ENCODE measurements around the gene PXK. TPM values are rescaled to one million over a fixed set of nuclear protein-coding genes. Genes with fewer than 3 reads are reported as not detected.

The PXK gene
- polyA plus RNA-seq, 3 donors: 31.5 to 54.0 (median 52.9) TPM

DNA sequence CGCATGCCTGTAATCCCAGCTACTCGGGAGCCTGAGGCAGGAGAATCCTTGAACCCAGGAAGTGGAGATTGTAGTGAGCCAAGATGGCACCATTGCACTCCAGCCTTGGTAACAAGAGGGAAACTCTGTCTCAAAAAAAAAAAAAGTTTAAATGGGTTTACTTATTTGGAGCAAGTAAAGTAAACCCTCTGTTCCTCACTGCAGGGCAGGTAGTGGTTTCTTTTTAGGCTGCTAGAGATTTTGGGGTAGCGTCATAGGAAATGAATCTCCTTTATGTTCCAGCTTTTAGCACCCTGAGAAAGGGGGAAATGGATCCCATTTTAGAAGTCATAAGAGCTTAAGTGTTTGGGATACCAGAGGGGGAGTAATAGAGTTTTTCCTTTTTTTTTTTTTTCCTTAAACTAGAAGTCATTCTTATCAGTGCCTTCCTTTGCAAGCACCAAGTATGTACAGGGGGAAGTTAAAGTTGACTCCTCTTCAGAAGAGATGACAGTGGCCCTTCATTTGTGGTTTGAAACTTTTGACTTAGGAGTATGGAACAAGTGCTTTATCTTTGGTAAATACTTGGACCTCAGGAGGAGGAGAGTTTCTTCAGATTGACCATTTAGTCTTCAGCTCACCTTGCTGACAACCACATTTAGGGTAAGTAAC is 8.0 kb downstream of the PXK start:
- peaks cover 98% of the 10 kb centered on the region for H3K79me2 ChIP-seq (ENCODE audit: insufficient read depth, low read length)
- Mint-ChIP-seq H3K36me3 (peaks cover 36 to 51% of the 10 kb centered on the region in 2 donors), H3K27ac (peak overlapping the region in 6 of 7 donors; percentile 6 to 71 (median 52)), H3K9me3 (no peaks in the 10 kb centered on the region), H3K4me1 (peaks cover 37% of the 10 kb centered on the region), H3K4me3 (no peak overlapping the region), H3K27me3 (ENCODE audit: low read depth in 3 of 3) (peaks cover 0 to 2% (median 0%) of the 10 kb centered on the region in 3 donors)
- TF ChIP-seq, protein P1, sequence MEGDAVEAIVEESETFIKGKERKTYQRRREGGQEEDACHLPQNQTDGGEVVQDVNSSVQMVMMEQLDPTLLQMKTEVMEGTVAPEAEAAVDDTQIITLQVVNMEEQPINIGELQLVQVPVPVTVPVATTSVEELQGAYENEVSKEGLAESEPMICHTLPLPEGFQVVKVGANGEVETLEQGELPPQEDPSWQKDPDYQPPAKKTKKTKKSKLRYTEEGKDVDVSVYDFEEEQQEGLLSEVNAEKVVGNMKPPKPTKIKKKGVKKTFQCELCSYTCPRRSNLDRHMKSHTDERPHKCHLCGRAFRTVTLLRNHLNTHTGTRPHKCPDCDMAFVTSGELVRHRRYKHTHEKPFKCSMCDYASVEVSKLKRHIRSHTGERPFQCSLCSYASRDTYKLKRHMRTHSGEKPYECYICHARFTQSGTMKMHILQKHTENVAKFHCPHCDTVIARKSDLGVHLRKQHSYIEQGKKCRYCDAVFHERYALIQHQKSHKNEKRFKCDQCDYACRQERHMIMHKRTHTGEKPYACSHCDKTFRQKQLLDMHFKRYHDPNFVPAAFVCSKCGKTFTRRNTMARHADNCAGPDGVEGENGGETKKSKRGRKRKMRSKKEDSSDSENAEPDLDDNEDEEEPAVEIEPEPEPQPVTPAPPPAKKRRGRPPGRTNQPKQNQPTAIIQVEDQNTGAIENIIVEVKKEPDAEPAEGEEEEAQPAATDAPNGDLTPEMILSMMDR (IDR thresholded peaks at IDR 0.05): no peak
- no peaks in the 10 kb centered on the region for H3K9me3 ChIP-seq (replicated peaks in 1 of 2; ENCODE audit: control insufficient read depth in 1 of 2, insufficient read depth in 1 of 2, low read length in 2 of 2)
- peaks cover 42% of the 10 kb centered on the region for H4K20me1 ChIP-seq (ENCODE audit: insufficient read depth, low read length)
- intact Hi-C loops (cut with micrococcal nuclease): no loop called here
- H3K9ac ChIP-seq (ENCODE audit: insufficient read depth, low read length, poor library complexity, severe bottlenecking): no peak overlapping the region
- no peak overlapping the region for H3K4me3 ChIP-seq (replicated peaks in 1 of 3; ENCODE audit: low read depth in 2 of 3, low read length in 3 of 3)
- H3K27me3 ChIP-seq (ENCODE audit: control insufficient read depth in 2 of 2, insufficient read depth in 2 of 2, low read length in 2 of 2): no peaks in the 10 kb centered on the region
- no peak for DNase-seq
- H3K36me3 ChIP-seq (replicated peaks in 1 of 2; ENCODE audit: control insufficient read depth in 1 of 2, insufficient read depth in 2 of 2, low read length in 2 of 2): peaks cover 18 to 43% of the 10 kb centered on the region in 2 donors
- no peak overlapping the region for H3K4me2 ChIP-seq (replicated peaks; ENCODE audit: extremely low read depth, low read length, poor library complexity, severe bottlenecking)
- peak overlapping the region in 1 of 2 donors; percentile 44 for H3K27ac ChIP-seq (ENCODE audit: low read depth in 1 of 2, low read length in 2 of 2)
- H2AFZ ChIP-seq (ENCODE audit: insufficient read depth, low read depth, low read length, poor library complexity, severe bottlenecking): no peak overlapping the region
- WGBS (ENCODE audit: insufficient coverage): no CpG with 5 or more reads among the region's 3 CpGs
- H3K4me1 ChIP-seq (ENCODE audit: control insufficient read depth in 1 of 2, insufficient read depth in 2 of 2, low read length in 2 of 2): peaks cover 17 to 21% of the 10 kb centered on the region in 2 donors

DNA sequence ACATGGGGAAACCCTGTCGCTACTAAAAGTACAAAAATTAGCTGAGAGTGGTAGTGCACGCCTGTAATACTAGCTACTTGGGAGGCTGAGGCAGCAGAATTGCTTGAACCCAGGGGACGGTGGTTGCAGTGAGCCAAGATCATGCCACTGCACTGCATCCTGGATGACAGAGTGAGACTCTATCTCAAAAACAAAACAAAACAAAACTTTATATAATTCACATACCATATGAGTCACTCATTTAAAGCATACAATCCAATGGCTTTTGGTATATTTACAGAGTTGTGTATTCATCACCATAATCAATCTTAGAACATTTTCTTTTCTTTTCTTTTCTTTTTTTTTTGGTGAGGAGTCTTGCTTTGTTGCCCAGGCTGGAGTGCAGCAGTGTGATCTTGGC is 8.7 kb downstream of the PXK start:
- Mint-ChIP-seq H3K9me3 (no peaks in the 10 kb centered on the region), H3K4me3 (no peak overlapping the region), H3K27ac (peak overlapping the region in 4 of 7 donors; percentile 18 to 71 (median 46)), H3K4me1 (peaks cover 37% of the 10 kb centered on the region), H3K36me3 (peaks cover 37 to 48% of the 10 kb centered on the region in 2 donors), H3K27me3 (ENCODE audit: low read depth in 3 of 3) (peaks cover 0 to 2% (median 0%) of the 10 kb centered on the region in 3 donors)
- TF ChIP-seq, protein P1 (IDR thresholded peaks at IDR 0.05): no peak
- Histone ChIP-seq H4K20me1 (ENCODE audit: insufficient read depth, low read length) (peaks cover 48% of the 10 kb centered on the region), H3K9me3 (replicated peaks in 1 of 2; ENCODE audit: control insufficient read depth in 1 of 2, insufficient read depth in 1 of 2, low read length in 2 of 2) (no peaks in the 10 kb centered on the region), H3K27me3 (ENCODE audit: control insufficient read depth in 2 of 2, insufficient read depth in 2 of 2, low read length in 2 of 2) (no peaks in the 10 kb centered on the region), H3K4me1 (ENCODE audit: control insufficient read depth in 1 of 2, insufficient read depth in 2 of 2, low read length in 2 of 2) (peaks cover 10 to 18% of the 10 kb centered on the region in 2 donors), H3K79me2 (ENCODE audit: insufficient read depth, low read length) (peaks cover 100% of the 10 kb centered on the region), H3K4me3 (replicated peaks in 1 of 3; ENCODE audit: low read depth in 2 of 3, low read length in 3 of 3) (no peak overlapping the region), H3K27ac (ENCODE audit: low read depth in 1 of 2, low read length in 2 of 2) (peak overlapping the region in 1 of 2 donors; percentile 44), H3K4me2 (replicated peaks; ENCODE audit: extremely low read depth, low read length, poor library complexity, severe bottlenecking) (no peak overlapping the region), H2AFZ (ENCODE audit: insufficient read depth, low read depth, low read length, poor library complexity, severe bottlenecking) (no peak overlapping the region), H3K9ac (ENCODE audit: insufficient read depth, low read length, poor library complexity, severe bottlenecking) (no peak overlapping the region), H3K36me3 (replicated peaks in 1 of 2; ENCODE audit: control insufficient read depth in 1 of 2, insufficient read depth in 2 of 2, low read length in 2 of 2) (peaks cover 18 to 47% of the 10 kb centered on the region in 2 donors)
- 76% methylated on average over 3 of the region's 3 CpGs for WGBS (ENCODE audit: insufficient coverage)
- no peak for DNase-seq
- intact Hi-C loops (cut with micrococcal nuclease): no loop called here
